Esophagus squamous epithelium (tissue), 5 donors: ENCODE measurements around the gene PDGFB. TPM values are rescaled to one million over a fixed set of nuclear protein-coding genes. Genes with fewer than 3 reads are reported as not detected.

Experiments
- DNase-seq: peaks from one replicate; lab custom pipeline; 2025; lab: John Stamatoyannopoulos, UW
- H3K27ac ChIP-seq, 4 donors: fragments of 200-600 bp; sonication (generic); one replicate each; pipeline ENCODE4 v1.5.1; 2016 to 2019; ENCODE audit warnings: mild to moderate bottlenecking in 1 of 4
- H3K27me3 ChIP-seq, 4 donors: fragments of 200-600 bp; sonication (generic); 1 replicate in 3 of 4; 2 replicates in 1 of 4; pipeline versions ENCODE4 v1.5.1 to v1.6.0; 2017 to 2021; ENCODE audit warnings: antibody characterized with exemption in 1 of 4
- H3K36me3 ChIP-seq, 3 donors: fragments of 200-600 bp; sonication (generic); one replicate each; pipeline ENCODE4 v1.5.1; 2016 to 2019
- H3K4me1 ChIP-seq, 3 donors: fragments of 200-600 bp; sonication (generic); one replicate each; pipeline ENCODE4 v1.5.1; 2017 to 2019
- H3K4me3 ChIP-seq, 4 donors: fragments of 200-600 bp; sonication (generic); 1 replicate in 3 of 4; 2 replicates in 1 of 4; pipeline ENCODE4 v1.5.1; 2016 to 2019; ENCODE audit warnings: mild to moderate bottlenecking in 2 of 4, moderate library complexity in 1 of 4
- H3K9me3 ChIP-seq, 3 donors: fragments of 200-600 bp; sonication (generic); one replicate each; pipeline ENCODE4 v1.5.1; 2016 to 2019
- POLR2A ChIP-seq, 4 donors: fragments of 450-650 bp; IDR thresholded peaks; one replicate each; pipeline ENCODE4 v1.6.1; 2017; ENCODE audit warnings: antibody characterized with exemption in 4 of 4, mild to moderate bottlenecking in 4 of 4, moderate library complexity in 3 of 4
- WGBS, 2 donors: methylation state at CpG; one replicate each; pipeline ENCODE4 v1.1.5; 2018; 5-methylcytosine and 5-hydroxymethylcytosine counted together
- intact Hi-C: fragments of 100-400 bp; cut with DNase I; formaldehyde crosslinking; loops from one replicate; pipeline ENCODE4 v1.15.0; 2022
- total RNA-seq, 4 donors: library from RNA; depleted of rRNA; stranded (reverse); fragments of >200 nt; gene quantifications; one replicate each; pipeline ENCODE4 v1.1.0, GENCODE V29; 2016
- TF ChIP-seq, protein P1 (sequence below), 6 experiments: fragments of 450-650 bp in 4 of 6; fragments of 200-600 bp in 2 of 6; sonication (generic) in 2 of 6; IDR thresholded peaks; one replicate each; pipeline ENCODE4 v1.5.1; 2016 to 2019; ENCODE audit warnings: antibody characterized with exemption in 6 of 6, mild to moderate bottlenecking in 4 of 6, moderate library complexity in 4 of 6
- donor health status: DM: yes; HTN: yes; CAD: no.

The PDGFB gene
- total RNA-seq, 4 donors from 2014 or later = 1.2 to 6.3 (median 3.7) TPM

DNA sequence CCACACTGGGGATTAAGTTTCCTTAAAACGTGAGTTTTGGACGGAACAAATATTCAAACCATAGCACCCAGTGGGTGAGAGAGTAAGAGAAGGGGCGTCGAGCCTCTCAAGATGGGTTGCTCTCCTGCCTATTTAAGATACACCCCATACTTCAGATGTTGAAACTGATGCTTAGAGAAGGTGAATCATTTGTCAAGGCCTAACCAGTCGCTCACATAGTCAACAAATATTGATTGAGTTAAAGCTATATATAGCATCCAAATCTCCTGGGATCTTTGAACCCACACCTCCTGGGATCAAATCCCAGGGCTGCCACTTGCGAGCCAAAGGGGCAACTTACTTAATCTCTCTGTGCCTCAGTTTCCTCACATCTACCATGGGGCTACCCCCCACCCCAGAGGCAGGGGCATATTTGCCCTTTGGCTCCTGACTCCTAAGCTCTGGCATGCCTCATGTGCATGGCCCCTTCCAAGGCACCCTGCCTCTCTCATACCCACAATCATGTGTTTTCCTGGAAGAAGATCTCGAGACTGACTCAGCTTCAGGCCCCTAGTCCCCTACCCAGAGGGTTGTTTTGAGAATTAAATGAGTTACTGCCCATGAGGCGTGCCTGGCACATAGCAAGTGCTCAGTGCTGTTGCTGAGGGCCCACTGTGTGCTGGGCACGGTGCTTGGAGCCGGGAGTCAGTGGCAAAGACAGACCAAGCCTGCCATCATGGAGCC lies 19.0 kb upstream of the PDGFB start:
- peaks cover 0 to 15% (median 9%) of the 10 kb centered on the region in 3 donors for H3K9me3 ChIP-seq
- no peaks in the 10 kb centered on the region for H3K4me1 ChIP-seq
- intact Hi-C loops = no loop called here
- TF ChIP-seq, protein P1, sequence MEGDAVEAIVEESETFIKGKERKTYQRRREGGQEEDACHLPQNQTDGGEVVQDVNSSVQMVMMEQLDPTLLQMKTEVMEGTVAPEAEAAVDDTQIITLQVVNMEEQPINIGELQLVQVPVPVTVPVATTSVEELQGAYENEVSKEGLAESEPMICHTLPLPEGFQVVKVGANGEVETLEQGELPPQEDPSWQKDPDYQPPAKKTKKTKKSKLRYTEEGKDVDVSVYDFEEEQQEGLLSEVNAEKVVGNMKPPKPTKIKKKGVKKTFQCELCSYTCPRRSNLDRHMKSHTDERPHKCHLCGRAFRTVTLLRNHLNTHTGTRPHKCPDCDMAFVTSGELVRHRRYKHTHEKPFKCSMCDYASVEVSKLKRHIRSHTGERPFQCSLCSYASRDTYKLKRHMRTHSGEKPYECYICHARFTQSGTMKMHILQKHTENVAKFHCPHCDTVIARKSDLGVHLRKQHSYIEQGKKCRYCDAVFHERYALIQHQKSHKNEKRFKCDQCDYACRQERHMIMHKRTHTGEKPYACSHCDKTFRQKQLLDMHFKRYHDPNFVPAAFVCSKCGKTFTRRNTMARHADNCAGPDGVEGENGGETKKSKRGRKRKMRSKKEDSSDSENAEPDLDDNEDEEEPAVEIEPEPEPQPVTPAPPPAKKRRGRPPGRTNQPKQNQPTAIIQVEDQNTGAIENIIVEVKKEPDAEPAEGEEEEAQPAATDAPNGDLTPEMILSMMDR (IDR thresholded peaks at IDR 0.05) = no peak
- no peak for TF ChIP-seq POLR2A (IDR thresholded peaks at IDR 0.05)
- DNase-seq = no peak
- H3K27me3 ChIP-seq = no peaks in the 10 kb centered on the region
- H3K36me3 ChIP-seq = no peaks in the 10 kb centered on the region
- no peak overlapping the region for H3K27ac ChIP-seq
- 71 to 82% methylated on average over 8 to 9 of the region's 10 CpGs for WGBS, 2 donors
- H3K4me3 ChIP-seq = no peak overlapping the region

DNA sequence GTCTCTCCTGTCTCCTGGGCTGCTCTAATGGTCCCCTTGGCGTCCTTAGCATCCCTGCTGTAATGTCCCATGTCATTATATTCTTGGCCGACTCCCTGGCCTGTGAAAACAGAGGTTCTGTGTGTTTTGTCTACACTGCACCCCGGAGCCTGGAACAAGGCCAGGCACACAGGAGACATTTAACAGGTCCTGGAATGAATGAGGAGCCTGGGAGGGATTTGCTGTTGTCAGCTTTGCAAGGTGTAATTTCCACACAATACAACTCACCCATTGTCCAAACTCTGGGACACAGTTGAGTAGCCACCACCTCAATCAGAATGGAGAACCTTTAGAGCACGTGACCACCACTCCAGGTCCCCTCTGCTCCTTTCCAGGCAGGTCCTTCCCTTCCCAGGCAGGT lies 14.9 kb upstream of the PDGFB start:
- Histone ChIP-seq H3K4me3 (no peak overlapping the region), H3K27me3 (peaks cover 0 to 20% (median 0%) of the 10 kb centered on the region in 4 donors), H3K36me3 (no peaks in the 10 kb centered on the region), H3K4me1 (peaks cover 0 to 15% (median 5%) of the 10 kb centered on the region in 3 donors), H3K27ac (no peak overlapping the region), H3K9me3 (peaks cover 0 to 15% (median 9%) of the 10 kb centered on the region in 3 donors)
- WGBS, 2 donors = 51 to 82% methylated on average over 1 to 4 of the region's 4 CpGs
- intact Hi-C loops = no loop called here
- no peak for TF ChIP-seq POLR2A (IDR thresholded peaks at IDR 0.05)
- TF ChIP-seq, protein P1 (IDR thresholded peaks at IDR 0.05) = no peak
- DNase-seq = no peak

DNA sequence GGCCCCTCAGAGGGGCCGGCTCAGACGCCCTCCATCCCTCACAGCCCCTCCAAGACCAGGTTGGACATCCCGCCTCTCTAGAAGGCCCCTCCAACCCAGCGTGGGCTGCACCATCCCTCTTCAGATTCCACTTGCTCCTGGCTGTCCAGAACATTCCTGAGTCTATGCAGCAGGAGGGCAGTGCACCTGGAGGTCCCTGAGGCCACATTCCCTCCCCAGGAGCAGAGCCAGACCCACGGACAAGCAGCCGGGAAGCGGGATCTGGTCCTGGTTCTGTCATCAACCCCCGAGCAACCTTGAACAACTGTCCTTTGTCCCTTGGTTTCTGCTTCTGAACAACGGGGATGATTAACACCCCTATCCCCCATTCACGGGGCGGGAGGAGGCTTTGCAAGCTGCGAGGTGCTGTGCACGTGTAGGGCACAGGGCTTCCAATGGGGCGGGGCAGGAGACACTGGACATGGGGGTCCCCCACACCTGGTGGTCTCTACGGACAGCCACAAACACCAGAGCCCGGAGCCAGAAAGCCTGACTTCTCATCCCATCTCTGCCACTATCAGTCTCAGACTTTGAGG lies 13.2 kb upstream of the PDGFB start:
- Histone ChIP-seq H3K4me3 (no peak overlapping the region), H3K9me3 (peaks cover 0 to 15% (median 9%) of the 10 kb centered on the region in 3 donors), H3K27ac (no peak overlapping the region), H3K4me1 (peaks cover 16 to 31% (median 22%) of the 10 kb centered on the region in 3 donors), H3K36me3 (no peaks in the 10 kb centered on the region), H3K27me3 (peaks cover 0 to 34% (median 0%) of the 10 kb centered on the region in 4 donors)
- WGBS, 2 donors = 80% methylated on average over 6 of the region's 16 CpGs; no CpG with 5 or more reads in 1 of the 2 donors
- TF ChIP-seq POLR2A (IDR thresholded peaks at IDR 0.05) = no peak
- TF ChIP-seq, protein P1 (IDR thresholded peaks at IDR 0.05) = no peak
- no peak for DNase-seq
- intact Hi-C loops = no loop called here

DNA sequence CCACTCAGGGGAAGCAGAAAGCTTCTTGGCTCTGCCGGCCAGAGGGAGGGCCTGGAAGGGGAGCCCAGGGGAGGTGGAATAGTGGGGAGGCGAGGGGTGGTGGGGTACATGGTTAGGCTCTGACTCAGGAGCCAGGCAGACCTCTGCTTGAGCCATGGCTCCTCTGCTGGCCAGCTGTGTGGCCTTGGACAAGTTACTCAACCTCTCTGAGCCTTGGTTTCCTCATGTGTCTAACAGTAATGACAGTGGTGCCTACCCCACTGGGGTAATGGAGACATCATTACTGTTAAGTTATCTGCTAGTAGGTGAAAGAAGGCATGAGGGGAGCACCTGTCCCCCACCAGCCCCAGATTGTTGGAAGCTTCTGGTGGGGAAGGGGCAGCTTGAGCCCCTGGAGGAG lies 12.2 kb upstream of the PDGFB start:
- Histone ChIP-seq H3K4me1 (peaks cover 18 to 41% (median 30%) of the 10 kb centered on the region in 3 donors), H3K27ac (no peak overlapping the region), H3K36me3 (no peaks in the 10 kb centered on the region), H3K27me3 (peaks cover 0 to 44% (median 1%) of the 10 kb centered on the region in 4 donors), H3K9me3 (peaks cover 0 to 11% (median 6%) of the 10 kb centered on the region in 3 donors), H3K4me3 (no peak overlapping the region)
- WGBS, 2 donors = 73% methylated on average over 2 of the region's 2 CpGs; no CpG with 5 or more reads in 1 of the 2 donors
- TF ChIP-seq, protein P1 (IDR thresholded peaks at IDR 0.05) = no peak
- TF ChIP-seq POLR2A (IDR thresholded peaks at IDR 0.05) = no peak
- intact Hi-C loops = no loop called here
- DNase-seq = no peak

DNA sequence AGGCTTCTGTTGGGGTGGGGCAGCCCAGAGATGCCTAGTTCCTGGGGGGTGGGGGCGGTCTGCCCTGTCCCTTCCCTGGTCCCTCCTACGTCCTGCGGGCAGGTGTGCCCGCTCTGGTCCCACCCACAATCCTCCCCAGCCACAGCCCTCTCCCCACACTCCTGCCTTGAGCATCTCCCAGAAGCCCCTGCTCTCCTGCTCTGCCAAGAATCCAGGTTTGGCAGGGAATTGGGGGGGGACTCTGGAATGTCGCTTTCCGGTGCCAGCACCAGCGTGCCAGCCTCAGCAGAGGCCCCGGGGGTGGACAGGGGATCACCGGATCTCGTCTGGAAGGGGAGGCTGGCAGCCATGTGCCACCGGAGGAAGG lies 11.4 kb upstream of the PDGFB start:
- 70 to 80% methylated on average over 2 of the region's 11 CpGs for WGBS, 2 donors
- Histone ChIP-seq H3K36me3 (no peaks in the 10 kb centered on the region), H3K4me3 (no peak overlapping the region), H3K9me3 (peaks cover 0 to 3% (median 0%) of the 10 kb centered on the region in 3 donors), H3K4me1 (peaks cover 18 to 44% (median 30%) of the 10 kb centered on the region in 3 donors), H3K27ac (no peak overlapping the region), H3K27me3 (peaks cover 0 to 52% (median 2%) of the 10 kb centered on the region in 4 donors)
- no peak for TF ChIP-seq POLR2A (IDR thresholded peaks at IDR 0.05)
- TF ChIP-seq, protein P1 (IDR thresholded peaks at IDR 0.05) = no peak
- intact Hi-C loops = no loop called here
- no peak for DNase-seq
